NCI-H69 (cell line): ENCODE results near the gene PRSS58.
A peak's percentile ranks its signal among the peaks of the same experiment; 100 is the strongest.

Experiments
- DNase-seq: peaks from one replicate; lab custom pipeline; 2025; lab: John Stamatoyannopoulos, UW

The PRSS58 gene, protein sequence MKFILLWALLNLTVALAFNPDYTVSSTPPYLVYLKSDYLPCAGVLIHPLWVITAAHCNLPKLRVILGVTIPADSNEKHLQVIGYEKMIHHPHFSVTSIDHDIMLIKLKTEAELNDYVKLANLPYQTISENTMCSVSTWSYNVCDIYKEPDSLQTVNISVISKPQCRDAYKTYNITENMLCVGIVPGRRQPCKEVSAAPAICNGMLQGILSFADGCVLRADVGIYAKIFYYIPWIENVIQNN

DNA sequence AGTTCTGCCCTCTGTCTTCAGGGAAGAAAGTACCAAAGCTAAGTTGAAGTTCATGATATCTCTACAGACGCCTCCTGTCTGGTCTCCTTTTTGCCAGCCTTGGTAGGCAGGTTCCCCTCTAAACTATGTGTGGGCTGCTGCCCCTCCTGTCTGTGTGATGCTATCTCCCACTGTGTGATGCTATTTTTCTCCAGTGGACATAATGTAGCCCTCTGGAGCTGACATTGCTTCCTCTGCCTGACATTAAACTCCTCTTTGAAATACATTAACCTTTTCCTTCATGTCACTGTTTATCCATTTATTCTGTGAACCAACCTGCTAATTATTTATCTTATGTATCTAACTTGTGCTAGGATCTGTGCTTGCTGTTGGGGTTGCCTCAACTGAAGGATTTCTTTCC, at the start of gene PRSS58:
Gene PRSS58, minus strand, starts transcription at position 101 of the 400 bp plus-strand sequence. CDS start 351 bp downstream, outside the sequence.
- DNase-seq: no peak

DNA sequence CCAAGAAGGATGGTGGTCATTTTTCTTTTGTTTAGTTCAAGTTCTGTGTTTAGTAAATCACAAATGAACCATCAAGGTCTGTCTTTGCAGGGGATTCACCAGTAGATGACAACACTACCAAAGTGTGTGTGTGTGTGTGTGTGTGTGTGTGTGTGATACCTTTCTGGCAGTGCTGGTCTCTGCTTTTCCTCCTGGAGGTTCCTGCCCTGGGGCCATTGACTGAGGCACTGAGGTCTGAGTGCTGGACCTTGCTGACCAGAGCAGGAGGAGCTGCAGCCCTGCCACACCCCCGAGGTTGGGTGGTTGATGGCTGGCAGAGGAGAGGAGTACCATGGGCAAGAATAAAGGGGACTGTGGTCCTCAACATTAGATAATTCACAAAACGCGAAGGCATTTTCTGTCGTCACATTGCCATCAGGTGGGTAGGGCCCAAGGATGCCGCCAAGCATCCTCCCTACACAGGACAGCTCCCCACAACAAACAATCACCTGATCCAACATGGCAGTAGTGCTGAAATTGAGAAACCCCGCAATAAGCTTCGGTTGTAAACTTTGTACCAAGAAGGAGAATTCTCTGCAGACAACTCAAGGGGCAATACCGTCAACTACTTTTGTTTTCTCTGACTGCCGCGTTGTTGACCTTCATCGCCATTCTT, 49.5 kb upstream of the PRSS58 start:
- DNase-seq: no peak

GRCh38 chr7:142303650-142304049, 45.8 kb upstream of the PRSS58 start:
- DNase-seq: peak; percentile 45

GRCh38 chr7:142301923-142302550, 44.2 kb upstream of the PRSS58 start:
- DNase-seq: peak; percentile 54

- no peak for DNase-seq
Measured at GRCh38 chr7:142301299-142301698, 43.4 kb upstream of the PRSS58 start.

DNA sequence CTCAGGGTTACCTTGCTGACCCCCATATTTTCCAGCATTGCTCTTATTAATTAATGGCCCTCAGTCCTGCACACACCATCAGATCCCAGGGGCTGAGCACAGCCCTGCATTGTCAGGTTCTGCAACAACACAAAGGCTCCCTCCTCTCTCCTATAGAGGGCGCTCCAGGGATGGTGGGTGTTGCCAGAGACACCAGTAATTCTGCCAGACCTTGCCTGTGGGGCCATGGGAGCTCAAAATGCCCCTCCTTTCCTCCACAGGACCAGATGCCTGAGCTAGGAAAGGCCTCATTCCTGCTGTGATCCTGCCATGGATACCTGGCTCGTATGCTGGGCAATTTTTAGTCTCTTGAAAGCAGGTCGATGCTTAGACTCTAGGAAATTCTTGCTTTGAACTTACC, 42.8 kb upstream of the PRSS58 start:
- peak; percentile 75 for DNase-seq

DNA sequence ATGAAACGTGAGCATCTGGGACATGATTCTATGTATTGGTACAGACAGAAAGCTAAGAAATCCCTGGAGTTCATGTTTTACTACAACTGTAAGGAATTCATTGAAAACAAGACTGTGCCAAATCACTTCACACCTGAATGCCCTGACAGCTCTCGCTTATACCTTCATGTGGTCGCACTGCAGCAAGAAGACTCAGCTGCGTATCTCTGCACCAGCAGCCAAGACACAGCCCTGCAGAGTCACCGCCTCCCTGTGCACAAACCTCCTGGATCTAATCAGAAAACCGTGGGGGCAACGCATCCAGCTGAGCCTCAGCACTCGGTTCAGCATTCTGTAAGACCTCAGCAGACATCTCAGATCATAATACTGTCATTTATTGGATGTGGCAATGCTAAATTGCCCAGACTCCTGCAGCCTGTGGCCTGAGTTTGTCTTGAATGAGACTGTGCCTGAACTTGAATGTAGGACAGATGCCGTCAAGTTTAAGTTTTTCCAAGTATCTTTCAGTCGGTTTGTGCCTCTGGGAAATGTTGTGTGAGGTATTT, 41.5 kb upstream of the PRSS58 start:
- DNase-seq: no peak

- DNase-seq: peak; percentile 17
Measured at GRCh38 chr7:142298627-142299026, 40.8 kb upstream of the PRSS58 start.

- peak; percentile 55 for DNase-seq
Measured at GRCh38 chr7:142298009-142298408, 40.2 kb upstream of the PRSS58 start.

DNA sequence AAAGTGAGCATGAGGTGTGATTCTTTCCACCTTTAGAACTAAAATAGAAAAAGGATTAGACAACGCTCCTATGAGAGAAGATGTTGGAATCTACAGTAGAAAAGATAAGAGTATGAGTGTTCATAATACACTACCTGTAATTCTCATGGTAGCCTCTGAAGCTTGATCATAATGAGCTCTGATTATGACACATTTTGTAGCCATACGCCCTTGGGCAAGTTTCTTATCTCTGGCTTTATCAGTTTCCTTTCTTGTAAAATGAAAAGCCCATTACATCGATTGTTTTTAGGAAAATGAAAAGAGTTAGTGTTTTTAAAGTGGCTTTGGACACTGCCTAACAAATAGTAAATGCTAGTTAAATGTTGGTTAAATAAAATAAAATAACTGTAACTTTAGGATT, 22.4 kb upstream of the PRSS58 start:
- peak; percentile 5 for DNase-seq

DNA sequence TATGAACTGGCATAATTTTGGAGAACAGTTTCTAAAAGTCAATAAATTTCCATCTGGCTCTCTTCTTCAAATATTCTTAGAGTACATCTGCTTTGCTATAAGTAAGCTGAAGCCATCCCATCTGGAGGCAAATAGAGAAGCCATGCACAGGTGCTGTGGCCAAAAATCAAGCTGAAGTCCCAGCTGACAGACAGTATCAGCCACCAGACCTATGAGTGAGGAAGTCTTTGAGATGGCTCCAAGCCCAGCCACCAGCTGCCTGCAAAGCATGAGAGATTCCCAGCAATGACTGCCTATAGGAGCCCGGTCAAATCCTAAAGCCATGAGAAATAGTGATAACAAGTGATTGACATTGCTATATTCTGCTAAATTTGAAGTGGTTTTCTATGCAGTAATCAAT, 21.7 kb upstream of the PRSS58 start:
- no peak for DNase-seq

- no peak for DNase-seq
Measured at GRCh38 chr7:142275028-142275427, 17.2 kb upstream of the PRSS58 start.

GRCh38 chr7:142272841-142273240, 15.0 kb upstream of the PRSS58 start:
- DNase-seq: no peak

DNA sequence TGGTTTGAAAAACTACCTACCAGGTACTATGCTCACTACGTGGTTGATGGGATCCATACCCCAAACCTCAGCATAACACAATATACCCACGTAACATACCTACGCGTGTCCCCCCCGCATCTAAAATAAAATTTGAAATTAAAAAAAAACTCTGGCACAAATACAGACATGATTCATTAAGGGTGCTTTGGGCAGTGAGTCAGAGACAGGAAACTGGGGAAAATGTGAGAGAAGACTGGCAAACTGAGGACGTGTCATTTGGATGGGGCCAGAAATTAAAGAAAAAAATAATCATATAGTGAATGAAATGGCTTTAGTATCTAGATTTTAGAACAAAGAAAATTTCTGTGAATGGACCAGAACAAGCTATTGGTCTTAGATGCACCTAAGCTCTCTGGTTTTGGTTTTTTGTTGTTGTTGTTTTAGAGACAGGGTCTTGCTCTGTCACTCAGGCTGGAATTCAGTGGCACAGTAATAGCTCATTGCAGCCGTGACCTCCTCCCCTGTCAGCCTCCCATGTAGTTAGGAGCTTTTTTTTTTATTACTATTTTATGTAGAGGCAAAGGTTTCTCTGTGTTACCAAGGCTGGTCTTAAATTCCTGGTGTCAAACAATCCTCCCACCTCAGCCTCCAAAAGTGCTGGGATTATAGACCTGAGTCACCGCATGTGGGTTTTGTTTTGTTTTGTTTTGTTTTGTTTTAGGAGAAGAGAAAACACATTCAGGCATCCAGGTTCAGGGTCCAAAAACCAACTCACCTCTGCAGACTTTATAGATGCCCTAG, 5.9 kb upstream of the PRSS58 start:
- DNase-seq: no peak

DNA sequence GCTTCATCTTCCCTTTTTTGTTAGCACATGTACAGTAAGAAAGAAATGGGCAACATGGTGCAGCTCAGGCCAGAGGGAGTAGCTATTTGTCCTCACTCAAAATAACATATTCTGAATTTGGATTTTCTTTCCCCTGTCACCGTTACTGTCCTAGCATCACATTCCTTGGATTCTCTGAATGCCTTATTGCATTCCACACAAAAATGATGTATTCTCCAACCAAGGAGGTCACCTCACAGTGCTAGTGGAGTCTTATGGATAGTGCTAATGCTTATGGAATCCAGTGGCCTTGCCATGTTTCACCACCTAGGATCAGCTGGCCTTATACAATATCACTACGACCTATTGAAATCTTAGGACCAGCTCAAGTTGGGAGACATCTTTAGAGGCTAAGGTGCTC, 7.2 kb downstream of the PRSS58 start:
- DNase-seq: no peak

- no peak for DNase-seq
Measured at GRCh38 chr7:142249918-142250317, 7.9 kb downstream of the PRSS58 start.

DNA sequence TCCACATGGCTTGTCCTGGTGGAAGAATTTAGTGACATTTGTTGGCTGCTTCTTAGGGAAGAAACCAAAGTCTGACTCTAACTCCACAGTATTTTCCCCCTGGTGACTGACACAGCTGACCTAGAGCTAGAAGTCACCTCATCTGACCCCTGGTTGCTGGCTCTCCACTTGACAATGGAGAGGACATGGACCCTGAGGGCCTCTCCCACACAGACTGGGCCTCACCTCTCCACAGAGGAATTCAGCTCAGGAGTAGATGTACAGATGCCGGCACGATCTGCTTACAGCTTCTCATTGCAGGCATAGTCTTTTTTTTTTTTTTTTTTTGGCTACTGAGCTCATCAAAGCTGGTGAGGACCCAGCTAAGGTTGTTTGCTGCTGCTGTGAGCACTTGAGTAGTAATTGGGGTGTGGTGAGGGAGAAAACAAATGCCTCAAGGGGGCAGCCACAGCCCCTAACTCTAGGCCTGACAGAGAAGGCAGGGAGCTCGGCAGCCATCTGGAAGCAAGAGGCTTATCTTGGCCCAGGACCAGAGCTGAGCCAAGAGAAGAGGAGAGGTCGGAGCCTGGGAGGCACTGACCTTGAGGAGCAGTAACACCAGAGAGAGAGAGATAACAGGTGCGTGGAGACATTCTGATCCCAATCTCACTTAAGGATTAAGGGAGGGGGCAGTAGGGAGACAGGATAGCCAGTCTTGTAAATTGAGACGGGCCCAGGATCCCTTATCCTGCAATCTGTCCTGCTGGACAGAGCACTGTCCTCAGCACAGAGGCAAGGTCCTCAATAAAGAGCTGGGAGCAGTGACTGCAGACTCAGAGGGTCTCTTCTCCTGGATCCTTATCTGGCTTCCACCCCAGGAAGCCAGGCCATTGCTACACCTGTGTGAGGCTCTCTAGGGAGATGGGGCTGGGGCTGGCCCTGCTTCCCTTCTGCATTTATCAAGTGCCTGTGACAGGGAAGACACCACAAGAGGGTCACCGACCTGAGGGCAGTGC, 9.4 kb downstream of the PRSS58 start:
- DNase-seq: peak; percentile 31

- no peak for DNase-seq
Measured at GRCh38 chr7:142243823-142244222, 14.0 kb downstream of the PRSS58 start.

GRCh38 chr7:142240546-142240945, 17.3 kb downstream of the PRSS58 start:
- DNase-seq: no peak

DNA sequence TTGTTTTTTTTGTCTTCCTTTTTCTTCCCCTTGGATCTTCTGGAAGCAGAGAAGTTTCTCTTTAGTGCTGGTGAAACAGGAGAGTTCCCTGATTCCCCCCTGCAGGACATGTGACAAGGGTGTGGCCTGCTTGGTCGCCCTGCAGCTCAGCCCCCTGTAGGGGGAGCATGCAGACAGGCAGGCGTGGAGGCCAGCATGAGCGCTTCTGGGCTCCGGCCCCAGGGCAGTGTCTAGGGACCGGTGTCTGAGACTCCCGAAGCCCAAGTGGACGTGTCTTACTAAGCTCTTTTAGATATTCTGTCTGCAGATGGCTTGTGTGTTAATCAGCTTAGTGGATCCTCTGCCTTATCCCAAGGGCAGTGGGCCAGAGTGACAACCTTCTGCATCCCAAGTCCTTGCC, 26.1 kb downstream of the PRSS58 start:
- DNase-seq: peak; percentile 65

GRCh38 chr7:142228537-142229104, 29.2 kb downstream of the PRSS58 start:
- no peak for DNase-seq
